Aorta (tissue), 5 donors: ENCODE measurements around the gene NOS3. TPM values are rescaled to one million over a fixed set of nuclear protein-coding genes. Genes with fewer than 3 reads are reported as not detected.
A peak's percentile ranks its signal among the peaks of the same experiment; 100 is the strongest.

Source experiments
- ATAC-seq: fragments of 200-7000 bp; cut with Tn5 transposase; one replicate; pipeline ENCODE4 v1.9.1; 2022; ENCODE audit warnings: moderate library complexity; ENCODE audit not compliant: low FRiP score
- DNase-seq, 2 donors: peaks; one replicate each; pipeline ENCODE4 v3.0.0-alpha.2; 2020
- H3K27ac ChIP-seq, 2 donors: one replicate each; pipeline ENCODE4 v1.5.1; 2013; ENCODE audit warnings: low read length in 2 of 2, mild to moderate bottlenecking in 2 of 2, moderate library complexity in 2 of 2, control low read depth in 1 of 2, inconsistent platforms in 1 of 2, low read depth in 1 of 2
- H3K27me3 ChIP-seq, 2 donors: one replicate each; pipeline ENCODE4 v1.6.1; 2013; ENCODE audit warnings: control low read depth in 1 of 2, low read length in 1 of 2, mild to moderate bottlenecking in 1 of 2, moderate library complexity in 1 of 2; ENCODE audit not compliant: insufficient read depth in 2 of 2, control insufficient read depth in 1 of 2
- H3K36me3 ChIP-seq, 2 donors: one replicate each; pipeline ENCODE4 v1.6.1; 2013; ENCODE audit warnings: control low read depth in 1 of 2, low read length in 1 of 2, mild to moderate bottlenecking in 1 of 2; ENCODE audit not compliant: insufficient read depth in 2 of 2, control insufficient read depth in 1 of 2
- H3K4me1 ChIP-seq, 2 donors: one replicate each; pipeline ENCODE4 v1.6.1; 2013; ENCODE audit warnings: low read length in 2 of 2, control low read depth in 1 of 2, mild to moderate bottlenecking in 1 of 2, moderate library complexity in 1 of 2; ENCODE audit not compliant: insufficient read depth in 2 of 2, control insufficient read depth in 1 of 2
- H3K4me3 ChIP-seq, 2 donors: one replicate each; pipeline ENCODE4 v1.5.1; 2013; ENCODE audit warnings: low read length in 2 of 2, control low read depth in 1 of 2, mild to moderate bottlenecking in 1 of 2
- H3K9me3 ChIP-seq: one replicate; pipeline ENCODE4 v1.6.1; 2013; ENCODE audit warnings: mild to moderate bottlenecking, low read length; ENCODE audit not compliant: control insufficient read depth
- WGBS, 2 donors: extraction: QIAGEN DNeasy Blood & Tissue Kit; methylation state at CpG; one replicate each; pipeline ENCODE4 v1.1.7; 2013; 5-methylcytosine and 5-hydroxymethylcytosine counted together
- intact Hi-C, 2 donors: fragments of 100-400 bp; cut with DNase I; formaldehyde crosslinking; loops; one replicate each; pipeline versions ENCODE4 v1.14.2 to v1.15.0; 2022
- polyA plus RNA-seq, 2 donors: library from polyadenylated mRNA; stranded (reverse); fragments of 200-250 nt; gene quantifications; one replicate each; pipeline ENCODE4 v1.2.3, GENCODE V29; 2013
- total RNA-seq, 2 donors: library from RNA; stranded (reverse); fragmentation: NEBNext Ultra II Directional; extraction: Animal tissue kit (Norgen Biotek cat#: 25700); gene quantifications; one replicate each; pipeline ENCODE4 v1.2.1, GENCODE V29; 2021
- donor health status: healthy with polysubstance abuse.
- donor health status: Bipolar disorder and iron deficiency.
- donor health status: DM: no; HTN: no; CAD: no.
- donor health status: DM: no; HTN: no; CAD: no.
- donor health status: DM: yes; HTN: yes; CAD: no.

Gene NOS3
- total and polyA plus RNA-seq, 4 donors: 0.63 to 32.4 (median 22.7) TPM

- no peak overlapping the region for H3K4me3 ChIP-seq
- ATAC-seq: no peak
- peaks cover 0 to 4% of the 10 kb centered on the region in 2 donors for H3K27me3 ChIP-seq
- H3K9me3 ChIP-seq: no peaks in the 10 kb centered on the region
- intact Hi-C loops: no loop called here
- no peaks in the 10 kb centered on the region for H3K36me3 ChIP-seq
- no peaks in the 10 kb centered on the region for H3K4me1 ChIP-seq
- DNase-seq: no peak
- no peak overlapping the region for H3K27ac ChIP-seq
- WGBS, 2 donors: 2 to 3% methylated on average over 2 of the region's 2 CpGs
These were observed 6.9 kb upstream of the NOS3 start for GRCh38 chr7:150983893-150984368.

- peak in 1 of 2 donors; percentile 67 for DNase-seq
- peaks cover 4% of the 10 kb centered on the region for H3K9me3 ChIP-seq
- no peak overlapping the region for H3K4me3 ChIP-seq
- no peaks in the 10 kb centered on the region for H3K4me1 ChIP-seq
- WGBS, 2 donors: 11 to 13% methylated on average over 16 of the region's 16 CpGs
- ATAC-seq: no peak
- no peak overlapping the region for H3K27ac ChIP-seq
- H3K27me3 ChIP-seq: peaks cover 0 to 6% of the 10 kb centered on the region in 2 donors
- no peaks in the 10 kb centered on the region for H3K36me3 ChIP-seq
- intact Hi-C loops: loop anchor here in 1 of 2 donors (5.0 kb wide), 1 partner anchor 89 kb away; no protein-coding TSS in a partner anchor
These were observed 4.7 kb upstream of the NOS3 start for GRCh38 chr7:150986099-150986512.

GRCh38 chr7:150986556-150986955 is 4.3 kb upstream of the NOS3 start:
- DNase-seq: peak in 1 of 2 donors; percentile 39
- Histone ChIP-seq H3K4me1 (no peaks in the 10 kb centered on the region), H3K4me3 (no peak overlapping the region), H3K9me3 (peaks cover 7% of the 10 kb centered on the region), H3K27ac (no peak overlapping the region), H3K27me3 (peaks cover 0 to 6% of the 10 kb centered on the region in 2 donors), H3K36me3 (no peaks in the 10 kb centered on the region)
- intact Hi-C loops: loop anchor here in 1 of 2 donors (5.0 kb wide), 1 partner anchor 89 kb away; no protein-coding TSS in a partner anchor
- ATAC-seq: no peak
- WGBS, 2 donors: 55 to 61% methylated on average over 5 of the region's 5 CpGs

GRCh38 chr7:150988230-150989226 is 2.3 kb upstream of the NOS3 start:
- ATAC-seq (peak; percentile 70), DNase-seq (peak; percentile 63 to 82)
- peaks cover 0 to 6% of the 10 kb centered on the region in 2 donors for H3K27me3 ChIP-seq
- no peaks in the 10 kb centered on the region for H3K36me3 ChIP-seq
- H3K9me3 ChIP-seq: peaks cover 7% of the 10 kb centered on the region
- 19% methylated on average over 28 to 31 of the region's 31 CpGs for WGBS, 2 donors
- H3K4me3 ChIP-seq: no peak overlapping the region
- intact Hi-C loops: loop anchor here (1.0 to 5.0 kb wide), 2 partner anchors 90 to 91 kb away; no protein-coding TSS in a partner anchor
- no peaks in the 10 kb centered on the region for H3K4me1 ChIP-seq
- H3K27ac ChIP-seq: no peak overlapping the region

- Histone ChIP-seq H3K27ac (no peak overlapping the region), H3K36me3 (no peaks in the 10 kb centered on the region)
These were observed 1.4 kb upstream of the NOS3 start for GRCh38 chr7:150989456-150989855.

GRCh38 chr7:150992051-150992640 is 1.3 kb downstream of the NOS3 start:
- 64 to 67% methylated on average over 6 of the region's 6 CpGs for WGBS, 2 donors
- no peak for DNase-seq
- H3K4me1 ChIP-seq: no peaks in the 10 kb centered on the region
- H3K27me3 ChIP-seq: peaks cover 0 to 6% of the 10 kb centered on the region in 2 donors
- peaks cover 7% of the 10 kb centered on the region for H3K9me3 ChIP-seq
- no peak overlapping the region for H3K4me3 ChIP-seq
- no peak for ATAC-seq
- intact Hi-C loops: no loop called here
- H3K27ac ChIP-seq: no peak overlapping the region
- H3K36me3 ChIP-seq: no peaks in the 10 kb centered on the region

More at GRCh38 chr7:150989456-150989855, 1.4 kb upstream of the NOS3 start:
- H3K9me3 ChIP-seq: peaks cover 7% of the 10 kb centered on the region
- DNase-seq: no peak
- intact Hi-C loops: loop anchor here in 1 of 2 donors (5.0 kb wide), 1 partner anchor 92 kb away; no protein-coding TSS in a partner anchor
- no peak for ATAC-seq
- no peaks in the 10 kb centered on the region for H3K4me1 ChIP-seq
- 47 to 60% methylated on average over 7 of the region's 7 CpGs for WGBS, 2 donors
- no peak overlapping the region for H3K4me3 ChIP-seq
- H3K27me3 ChIP-seq: peaks cover 0 to 6% of the 10 kb centered on the region in 2 donors

- Histone ChIP-seq H3K27ac (no peak overlapping the region), H3K4me3 (no peak overlapping the region), H3K9me3 (peaks cover 7% of the 10 kb centered on the region), H3K27me3 (peaks cover 0 to 6% of the 10 kb centered on the region in 2 donors), H3K36me3 (no peaks in the 10 kb centered on the region), H3K4me1 (no peaks in the 10 kb centered on the region)
- peak in 1 of 2 donors; percentile 79 for DNase-seq
- intact Hi-C loops: no loop called here
- WGBS, 2 donors: 43 to 45% methylated on average over 5 of the region's 5 CpGs
- peak; percentile 28 for ATAC-seq
These were observed 2.1 kb downstream of the NOS3 start for GRCh38 chr7:150992833-150993302.

- H3K27ac ChIP-seq: no peak overlapping the region
- peak; percentile 71 for ATAC-seq
These were observed 2.7 kb downstream of the NOS3 start for GRCh38 chr7:150993511-150993910.

More at GRCh38 chr7:150993511-150993910, 2.7 kb downstream of the NOS3 start:
- H3K9me3 ChIP-seq: peaks cover 7% of the 10 kb centered on the region
- peaks cover 0 to 2% of the 10 kb centered on the region in 2 donors for H3K27me3 ChIP-seq
- H3K36me3 ChIP-seq: no peaks in the 10 kb centered on the region
- H3K4me1 ChIP-seq: no peaks in the 10 kb centered on the region
- intact Hi-C loops: no loop called here
- WGBS, 2 donors: 94% methylated on average over 14 of the region's 14 CpGs
- no peak overlapping the region for H3K4me3 ChIP-seq
- DNase-seq: peak in 1 of 2 donors; percentile 79
